Ovary (tissue), 9 donors: ENCODE data around the gene ZMIZ1. TPM values are rescaled to one million over a fixed set of nuclear protein-coding genes. Genes with fewer than 3 reads are reported as not detected.

Experiments
- DNase-seq, 5 donors: peaks; one replicate each; pipeline ENCODE4 v3.0.0-alpha.2; 2019 to 2020
- H3K27ac ChIP-seq, 2 donors: fragments of 200-600 bp; one replicate each; pipeline versions ENCODE4 v1.5.1 to v1.8.0; 2019 to 2022
- H3K27me3 ChIP-seq: fragments of 200-600 bp; one replicate; pipeline ENCODE4 v1.8.0; 2022
- H3K36me3 ChIP-seq: fragments of 200-600 bp; sonication (generic); one replicate; pipeline ENCODE4 v1.5.1; 2019
- H3K4me1 ChIP-seq: one replicate; pipeline ENCODE4 v1.8.1; 2013; ENCODE audit warnings: mild to moderate bottlenecking, moderate library complexity; ENCODE audit not compliant: insufficient read depth
- H3K4me3 ChIP-seq: fragments of 200-600 bp; sonication (generic); one replicate; pipeline ENCODE4 v1.5.1; 2017
- H3K9me3 ChIP-seq, 2 donors: fragments of 200-600 bp in 1 of 2; sonication (generic) in 1 of 2; one replicate each; pipeline versions ENCODE4 v1.5.1 to v1.8.1; 2013 to 2019; ENCODE audit warnings: mild to moderate bottlenecking in 1 of 2, moderate library complexity in 1 of 2
- CTCF ChIP-seq, 3 donors: fragments of 450-650 bp in 2 of 3; fragments of 200-600 bp in 1 of 3; IDR thresholded peaks; one replicate each; pipeline versions ENCODE4 v1.5.1 to v1.8.0; 2016 to 2022; ENCODE audit warnings: antibody characterized with exemption in 3 of 3, mild to moderate bottlenecking in 1 of 3
- EP300 ChIP-seq: sonication (generic); formaldehyde crosslinking; IDR thresholded peaks from one replicate; pipeline ENCODE4 v1.6.1; 2017; ENCODE audit warnings: antibody characterized with exemption
- POLR2A ChIP-seq: fragments of 450-650 bp; IDR thresholded peaks from one replicate; pipeline ENCODE4 v1.6.1; 2017; ENCODE audit warnings: antibody characterized with exemption, mild to moderate bottlenecking, moderate library complexity
- WGBS, 3 donors: extraction: QIAGEN DNeasy Blood & Tissue Kit in 1 of 3; methylation state at CpG; one replicate each; pipeline versions ENCODE4 v1.1.5 to v1.1.7; 2013 to 2017; 5-methylcytosine and 5-hydroxymethylcytosine counted together
- intact Hi-C, 4 donors: fragments of 100-400 bp; cut with DNase I; formaldehyde crosslinking; loops; one replicate each; pipeline versions ENCODE4 v1.11.0 to v1.15.1; 2022 to 2023
- polyA plus RNA-seq, 2 donors: library from polyadenylated mRNA; stranded (reverse); fragments of 200-250 nt in 1 of 2; fragments of 350-450 nt in 1 of 2; fragmentation: Illumina TruSeq in 1 of 2; extraction: RNeasy Lipid Tissue Mini Kit (QIAGEN cat#74804) in 1 of 2; gene quantifications; one replicate each; pipeline ENCODE4 v1.2.3, GENCODE V29; 2013 to 2014
- total RNA-seq, 7 donors: library from RNA; depleted of rRNA in 2 of 7; stranded (reverse); fragments of >200 nt in 2 of 7; fragmentation: NEBNext Ultra II Directional in 3 of 7; extraction: Animal tissue kit (Norgen Biotek cat#: 25700) in 3 of 7; gene quantifications; one replicate each; pipeline versions ENCODE4 v1.1.0 to v1.2.4, GENCODE V29; 2016 to 2023
- donor health status: DM: no; HTN: no; CAD: no; lungs with moderate emphysema.
- donor health status: DM: no; HTN: no; CAD: no.
- donor health status: Bipolar disorder and iron deficiency.
- donor health status: DM: yes; HTN: yes; CAD: no.
- donor health status: DM: no; HTN: no; CAD: no.
- donor health status: DM: yes; HTN: yes; CAD: no.

The ZMIZ1 gene
- total and polyA plus RNA-seq, 9 donors = 30.3 to 117 (median 69.1) TPM

DNA sequence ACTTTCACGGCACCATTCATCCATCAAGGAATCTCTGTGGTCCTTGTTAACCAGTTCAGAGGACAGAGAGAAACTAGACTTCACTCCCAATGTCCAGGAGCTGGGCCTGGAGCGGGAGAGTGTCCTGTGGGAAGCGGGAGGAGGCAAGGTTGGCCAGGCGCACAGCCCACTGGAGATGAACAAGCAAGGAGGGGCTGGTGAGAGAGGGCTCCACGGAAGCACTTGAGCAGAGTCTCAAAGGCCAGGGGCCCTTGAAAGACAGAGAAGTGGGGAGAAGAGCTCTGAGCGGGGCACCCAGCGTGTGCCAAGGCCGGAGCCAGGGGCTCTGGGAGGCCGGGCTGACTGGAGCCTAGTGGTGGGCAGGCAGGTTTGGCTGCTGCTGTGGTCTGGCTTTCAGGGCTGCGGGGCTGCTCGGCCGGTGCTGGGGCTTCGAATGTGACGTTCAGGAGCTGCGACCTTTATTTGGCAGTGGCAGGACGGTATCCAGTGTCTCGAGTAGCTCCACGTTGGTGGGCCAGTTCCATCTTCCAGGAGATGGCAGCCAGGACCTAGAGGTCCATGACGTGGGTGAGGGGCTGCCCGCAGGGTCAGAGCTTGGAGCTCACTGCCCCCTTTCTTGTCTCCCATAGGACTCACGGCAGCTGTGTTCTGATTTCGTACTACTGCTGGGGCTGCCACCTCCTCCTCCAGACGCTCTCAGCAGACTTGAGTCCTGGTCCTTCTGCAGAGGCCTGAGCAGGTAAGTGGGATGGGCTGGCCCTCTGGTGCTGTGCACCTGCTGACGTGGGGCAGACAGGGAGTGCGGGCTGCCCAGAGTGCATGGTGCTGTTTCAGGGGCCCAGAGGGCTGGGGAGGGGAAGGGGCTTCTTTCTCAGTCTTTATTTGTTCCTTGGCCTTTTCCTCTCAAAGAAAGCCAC lies 49.8 kb downstream of the ZMIZ1 start:
- Histone ChIP-seq H3K36me3 (no peaks in the 10 kb centered on the region), H3K9me3 (no peaks in the 10 kb centered on the region), H3K27me3 (no peaks in the 10 kb centered on the region), H3K4me3 (no peak overlapping the region), H3K27ac (no peak overlapping the region), H3K4me1 (peaks cover 36% of the 10 kb centered on the region)
- no peak for TF ChIP-seq EP300
- no peak for TF ChIP-seq POLR2A
- no peak for TF ChIP-seq CTCF (IDR thresholded peaks at IDR 0.05)
- WGBS, 3 donors = 86 to 89% (median 87%) methylated on average over 25 of the region's 25 CpGs
- no peak for DNase-seq
- intact Hi-C loops = no loop called here

DNA sequence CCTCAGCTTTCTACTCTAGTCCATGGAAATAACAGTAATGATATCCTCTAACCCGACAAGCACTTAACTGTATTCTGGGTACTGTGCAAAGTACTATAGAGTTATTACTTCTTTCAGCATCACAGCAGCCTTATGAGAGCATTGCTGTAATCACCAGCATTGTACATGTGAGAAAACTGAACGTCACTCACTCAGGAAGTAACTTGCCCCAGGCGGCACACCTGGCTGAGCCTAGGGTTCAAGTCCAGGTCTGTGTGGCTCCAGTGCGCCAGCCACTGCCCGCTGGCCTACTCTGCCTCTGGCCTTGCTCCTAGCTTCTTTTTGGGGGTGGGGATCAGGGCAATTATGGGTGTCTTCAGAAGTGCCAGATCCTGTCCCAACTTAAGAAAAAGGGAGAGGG lies 50.5 kb downstream of the ZMIZ1 start:
- no peaks in the 10 kb centered on the region for H3K36me3 ChIP-seq

DNA sequence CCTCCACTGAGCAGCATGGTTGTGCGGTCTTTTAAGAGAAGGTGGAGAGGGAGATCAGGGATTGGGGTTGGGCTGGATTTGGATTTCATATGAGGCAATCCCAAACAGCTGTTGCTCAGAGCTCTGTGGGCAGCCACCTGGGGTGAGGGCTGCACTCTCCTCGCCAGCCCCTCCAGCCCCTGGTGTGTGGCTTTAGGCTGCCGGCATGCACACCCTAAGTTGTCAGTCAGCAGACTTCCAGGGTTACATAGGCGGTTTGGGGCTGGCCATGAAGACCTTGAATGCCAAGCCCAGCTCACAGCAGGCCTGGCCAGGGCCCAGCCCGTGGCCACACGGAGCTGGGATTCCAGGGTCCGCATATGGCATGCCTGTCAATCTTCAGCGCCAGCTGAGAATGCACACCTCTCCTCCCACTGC lies 54.8 kb downstream of the ZMIZ1 start:
- Histone ChIP-seq H3K9me3 (no peaks in the 10 kb centered on the region), H3K27me3 (no peaks in the 10 kb centered on the region), H3K4me3 (no peak overlapping the region), H3K36me3 (no peaks in the 10 kb centered on the region), H3K27ac (no peak overlapping the region), H3K4me1 (peaks cover 11% of the 10 kb centered on the region)
- DNase-seq = no peak
- TF ChIP-seq POLR2A = no peak
- no peak for TF ChIP-seq CTCF (IDR thresholded peaks at IDR 0.05)
- TF ChIP-seq EP300 = no peak
- WGBS, 3 donors = 67 to 80% (median 70%) methylated on average over 8 of the region's 8 CpGs
- intact Hi-C loops = no loop called here

More for the DNA sequence above, 50.5 kb downstream of the ZMIZ1 start:
- Histone ChIP-seq H3K4me1 (peaks cover 31% of the 10 kb centered on the region), H3K4me3 (no peak overlapping the region), H3K27ac (no peak overlapping the region), H3K9me3 (no peaks in the 10 kb centered on the region), H3K27me3 (no peaks in the 10 kb centered on the region)
- intact Hi-C loops = no loop called here
- 83 to 89% (median 86%) methylated on average over 5 of the region's 5 CpGs for WGBS, 3 donors
- no peak for DNase-seq
- TF ChIP-seq POLR2A (no peak), CTCF (IDR thresholded peaks at IDR 0.05) (no peak), EP300 (no peak)

DNA sequence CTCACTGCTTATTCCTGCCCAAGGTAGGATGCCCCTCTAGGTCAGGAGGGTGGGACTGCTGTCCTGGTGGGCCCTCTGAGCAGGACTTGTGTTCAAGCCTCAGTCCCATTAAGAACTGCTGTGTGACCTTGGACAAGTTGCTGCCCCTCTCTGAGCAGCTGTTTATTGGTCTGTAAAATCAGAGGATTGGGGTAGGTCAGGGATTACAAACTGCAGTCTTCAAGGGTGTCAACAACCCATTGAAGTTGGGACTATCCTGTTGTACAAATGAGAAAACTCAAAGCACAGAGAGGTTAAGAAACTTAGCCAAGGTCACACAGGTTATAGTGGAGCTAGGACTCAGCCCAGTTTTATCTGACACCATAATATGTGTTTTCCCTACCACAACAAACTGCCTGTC lies 55.3 kb downstream of the ZMIZ1 start:
- intact Hi-C loops = no loop called here

More for the DNA sequence above, 55.3 kb downstream of the ZMIZ1 start:
- Histone ChIP-seq H3K9me3 (no peaks in the 10 kb centered on the region), H3K27ac (no peak overlapping the region), H3K4me1 (peaks cover 12% of the 10 kb centered on the region), H3K36me3 (no peaks in the 10 kb centered on the region), H3K27me3 (no peaks in the 10 kb centered on the region), H3K4me3 (no peak overlapping the region)
- TF ChIP-seq POLR2A = no peak
- TF ChIP-seq EP300 = no peak
- TF ChIP-seq CTCF (IDR thresholded peaks at IDR 0.05) = no peak
- no peak for DNase-seq
